Left cardiac atrium (tissue), 4 donors: ENCODE measurements around the gene RAB3C. TPM values are rescaled to one million over a fixed set of nuclear protein-coding genes. Genes with fewer than 3 reads are reported as not detected.

Source experiments
- ATAC-seq, 2 donors: fragments of 200-7000 bp; cut with Tn5 transposase; one replicate each; pipeline ENCODE4 v1.9.1; 2020; ENCODE audit warnings: mild to moderate bottlenecking in 2 of 2, moderate library complexity in 2 of 2
- DNase-seq: peaks from one replicate; pipeline ENCODE4 v3.0.0-alpha.2; 2020
- intact Hi-C, 2 donors: fragments of 100-400 bp; cut with DNase I; formaldehyde crosslinking; loops; one replicate each; pipeline versions ENCODE4 v1.14.1 to v1.15.1; 2022 to 2023
- total RNA-seq, 2 donors: library from RNA; stranded (reverse); fragmentation: NEBNext Ultra II Directional; extraction: Animal tissue kit (Norgen Biotek cat#: 25700); gene quantifications; one replicate each; pipeline ENCODE4 v1.2.1, GENCODE V29; 2021
- donor health status: DM: no; HTN: yes; CAD: no.
- donor health status: DM: no; HTN: yes; CAD: no; lungs with severe emphysema.
- donor health status: DM: yes; HTN: yes; CAD: no.
- donor health status: Dilated cardiomyopathy.

The RAB3C gene
- total RNA-seq, 2 donors from 2014 or later: 1.3 to 1.9 TPM

- DNase-seq (peak; percentile 68), ATAC-seq (peak; percentile 68)
- intact Hi-C loops: loop anchor here in 1 of 2 donors (2.0 to 5.0 kb wide), 2 partner anchors 119 to 287 kb away; no protein-coding TSS in a partner anchor
Observed at GRCh38 chr5:58887721-58888409, 305.0 kb downstream of the RAB3C start.

GRCh38 chr5:58890265-58890664 is 307.4 kb downstream of the RAB3C start:
- intact Hi-C loops: loop anchor here (5.0 to 10.0 kb wide), 3 partner anchors 112 to 492 kb away; no protein-coding TSS in a partner anchor
- DNase-seq (peak; percentile 21), ATAC-seq (no peak)

- intact Hi-C loops: loop anchor here (5.0 to 10.0 kb wide), 3 partner anchors 112 to 492 kb away; no protein-coding TSS in a partner anchor
- no peak for ATAC-seq
- no peak for DNase-seq
Observed at GRCh38 chr5:58890701-58891085, 307.8 kb downstream of the RAB3C start.

- peak; percentile 81 for DNase-seq
- intact Hi-C loops: loop anchor here (5.0 to 10.0 kb wide), 3 partner anchors 111 to 491 kb away; no protein-coding TSS in a partner anchor
Observed at GRCh38 chr5:58891086-58891970, 308.5 kb downstream of the RAB3C start.

GRCh38 chr5:58891971-58892343 is 309.1 kb downstream of the RAB3C start:
- DNase-seq (no peak), ATAC-seq (no peak)
- intact Hi-C loops: loop anchor here (5.0 to 10.0 kb wide), 3 partner anchors 110 to 490 kb away; no protein-coding TSS in a partner anchor

More at GRCh38 chr5:58891086-58891970, 308.5 kb downstream of the RAB3C start:
- peak; percentile 56 to 69 for ATAC-seq

GRCh38 chr5:58893551-58893950 is 310.7 kb downstream of the RAB3C start:
- no peak for DNase-seq
- intact Hi-C loops: loop anchor here (5.0 to 10.0 kb wide), 3 partner anchors 109 to 489 kb away; no protein-coding TSS in a partner anchor
- ATAC-seq: no peak

- ATAC-seq (no peak), DNase-seq (no peak)
- intact Hi-C loops: loop anchor here in 1 of 2 donors (10.0 kb wide), 1 partner anchor 277 kb away; no protein-coding TSS in a partner anchor
Observed at GRCh38 chr5:58898006-58898405, 315.1 kb downstream of the RAB3C start.

- DNase-seq (no peak), ATAC-seq (no peak)
- intact Hi-C loops: loop anchor here in 1 of 2 donors (10.0 kb wide), 1 partner anchor 276 kb away; no protein-coding TSS in a partner anchor
Observed at GRCh38 chr5:58898538-58898937, 315.7 kb downstream of the RAB3C start.

- DNase-seq (no peak), ATAC-seq (no peak)
- intact Hi-C loops: no loop called here
Observed at GRCh38 chr5:58901271-58901670, 318.4 kb downstream of the RAB3C start.

- DNase-seq: no peak
- intact Hi-C loops: no loop called here
Observed at GRCh38 chr5:58902305-58902704, 319.4 kb downstream of the RAB3C start.

GRCh38 chr5:58902765-58903164 is 319.9 kb downstream of the RAB3C start:
- intact Hi-C loops: no loop called here
- DNase-seq: no peak
- ATAC-seq: no peak

More at GRCh38 chr5:58902305-58902704, 319.4 kb downstream of the RAB3C start:
- no peak for ATAC-seq

- DNase-seq (no peak), ATAC-seq (no peak)
- intact Hi-C loops: no loop called here
Observed at GRCh38 chr5:58904737-58905136, 321.9 kb downstream of the RAB3C start.

GRCh38 chr5:58905944-58906343 is 323.1 kb downstream of the RAB3C start:
- no peak for DNase-seq
- intact Hi-C loops: no loop called here

More at GRCh38 chr5:58905944-58906343, 323.1 kb downstream of the RAB3C start:
- no peak for ATAC-seq

Other genes starting within 250 kb of the RAB3C start
- 100 to 1,000 TPM in 1 of 2 donors, 10 to 100 TPM in 1; 46.3 to 130 TPM for gene PLK2, start 123.0 kb upstream of the RAB3C start, total RNA-seq
- under 1 TPM; 0.68 to 0.81 TPM for gene GAPT, start 91.6 kb upstream of the RAB3C start, total RNA-seq